Panc1 (cell line): ENCODE measurements around the gene NLRC5. TPM values are rescaled to one million over a fixed set of nuclear protein-coding genes. Genes with fewer than 3 reads are reported as not detected.

Experiments used
- ATAC-seq: fragments of 200-7000 bp; cut with Tn5 transposase; 2 replicates; pipeline ENCODE4 v1.9.1; 2020; ENCODE audit warnings: mild to moderate bottlenecking, moderate library complexity
- BruUV-seq: library from RNA; stranded (reverse); fragments of 400-500 nt; replicated peaks from 2 replicates; lab custom pipeline; 2021; lab: Mats Ljungman, UMichigan
- CTCF ChIA-PET: fragments of 300-600 bp; sonication (Branson Sonifier 250); formaldehyde crosslinking; loops from one replicate; lab custom pipeline; 2022; ENCODE audit warnings: antibody characterized with exemption; lab: Charles Lee
- POLR2A ChIA-PET: fragments of 300-600 bp; sonication (Branson Sonifier 250); formaldehyde crosslinking; loops from one replicate; lab custom pipeline; 2022; ENCODE audit warnings: antibody characterized with exemption; lab: Charles Lee
- DNase-seq: peaks from one replicate; pipeline ENCODE4 v3.0.0-alpha.2; 2010; ENCODE audit warnings: low read depth, low spot score
- H3K27ac ChIP-seq: 2 replicates; pipeline ENCODE4 v1.5.1; 2011; ENCODE audit warnings: mild to moderate bottlenecking, low read length, inconsistent platforms
- H3K27me3 ChIP-seq: fragments of 200-500 bp; sonication (Bioruptor generic); 2 replicates; pipeline ENCODE4 v1.6.0; 2014; ENCODE audit warnings: low read length, inconsistent platforms; ENCODE audit not compliant: control insufficient read depth, insufficient read depth
- H3K36me3 ChIP-seq: fragments of 200-500 bp; sonication (Bioruptor generic); 2 replicates; pipeline ENCODE4 v1.5.1; 2014; ENCODE audit warnings: inconsistent platforms, mild to moderate bottlenecking, low read length, moderate library complexity; ENCODE audit not compliant: control insufficient read depth, insufficient read depth
- H3K4me1 ChIP-seq: 2 replicates; pipeline ENCODE4 v1.5.1; 2011; ENCODE audit warnings: inconsistent platforms, mild to moderate bottlenecking, low read length, moderate library complexity; ENCODE audit not compliant: control insufficient read depth, insufficient read depth
- H3K4me3 ChIP-seq, 2 experiments: 2 replicates each; pipeline ENCODE4 v1.5.1; 2011 to 2012; ENCODE audit warnings: low read depth in 2 of 2, low read length in 2 of 2, mild to moderate bottlenecking in 2 of 2, inconsistent platforms in 1 of 2, moderate library complexity in 1 of 2
- H3K9me3 ChIP-seq: fragments of 200-500 bp; sonication (Bioruptor generic); 2 replicates; pipeline ENCODE4 v1.5.1; 2014; ENCODE audit warnings: low read depth, mild to moderate bottlenecking, inconsistent platforms, low read length, moderate library complexity; ENCODE audit not compliant: control insufficient read depth, insufficient read depth
- CTCF ChIP-seq: fragments of 450-650 bp; IDR thresholded peaks from 2 replicates; pipeline ENCODE4 v1.5.1; 2017; ENCODE audit warnings: mild to moderate bottlenecking
- POLR2AphosphoS5 ChIP-seq: IDR thresholded peaks from 2 replicates; pipeline ENCODE4 v1.6.1; 2012; ENCODE audit warnings: mild to moderate bottlenecking, low read depth, low read length, moderate library complexity
- SIN3A ChIP-seq: IDR thresholded peaks from 2 replicates; pipeline ENCODE4 v1.6.1; 2012; ENCODE audit warnings: low read depth, mild to moderate bottlenecking, low read length, moderate library complexity, borderline replicate concordance; ENCODE audit not compliant: insufficient read depth
- TCF7L2 ChIP-seq: IDR thresholded peaks from 2 replicates; pipeline ENCODE4 v1.6.1; 2011; ENCODE audit warnings: mild to moderate bottlenecking, low read depth, low read length, inconsistent platforms
- in situ Hi-C: cut with HindIII; loops from 2 replicates; pipeline ENCODE4 v1.10.0; 2016; ENCODE audit warnings: low sequenced_read_pairs, low pct_unique_long_range_greater_than_20kb
- intact Hi-C: fragments of 100-400 bp; cut with micrococcal nuclease; formaldehyde crosslinking; loops from one replicate; pipeline ENCODE4 v1.10.0; 2022; ENCODE audit not compliant: unreplicated experiment
- total RNA-seq: library from RNA; stranded (reverse); gene quantifications from one replicate; pipeline ENCODE4 v1.2.1, GENCODE V29; 2021; ENCODE audit not compliant: unreplicated experiment
- TF ChIP-seq, protein P1 (sequence below), 2 experiments: IDR thresholded peaks; 2 replicates each; pipeline ENCODE4 v1.6.1; 2011 to 2012; ENCODE audit warnings: low read depth in 2 of 2, control low read depth in 1 of 2, low read length in 1 of 2, mild to moderate bottlenecking in 1 of 2, moderate library complexity in 1 of 2; ENCODE audit not compliant: insufficient read depth in 1 of 2

Gene NLRC5
- total RNA-seq, 1 experiment from 2014 or later: 8.8 TPM

- intact Hi-C loops: loop anchor here (10.0 kb wide), 1 partner anchor 84 kb away; no protein-coding TSS in a partner anchor
- in situ Hi-C loops: no loop called here
Observed at GRCh38 chr16:56960681-56961281, 28.6 kb upstream of the NLRC5 start.

GRCh38 chr16:56961386-56961785 lies 28.0 kb upstream of the NLRC5 start:
- BruUV-seq: no TSS peak
- Histone ChIP-seq H3K27ac (no peak overlapping the region), H3K27me3 (no peaks in the 10 kb centered on the region), H3K9me3 (no peaks in the 10 kb centered on the region), H3K4me1 (no peaks in the 10 kb centered on the region), H3K36me3 (no peaks in the 10 kb centered on the region), H3K4me3 (no peak overlapping the region)
- TF ChIP-seq SIN3A: no peak
- no peak for TF ChIP-seq CTCF
- TF ChIP-seq TCF7L2: no peak
- no peak for TF ChIP-seq POLR2AphosphoS5
- TF ChIP-seq, protein P1, sequence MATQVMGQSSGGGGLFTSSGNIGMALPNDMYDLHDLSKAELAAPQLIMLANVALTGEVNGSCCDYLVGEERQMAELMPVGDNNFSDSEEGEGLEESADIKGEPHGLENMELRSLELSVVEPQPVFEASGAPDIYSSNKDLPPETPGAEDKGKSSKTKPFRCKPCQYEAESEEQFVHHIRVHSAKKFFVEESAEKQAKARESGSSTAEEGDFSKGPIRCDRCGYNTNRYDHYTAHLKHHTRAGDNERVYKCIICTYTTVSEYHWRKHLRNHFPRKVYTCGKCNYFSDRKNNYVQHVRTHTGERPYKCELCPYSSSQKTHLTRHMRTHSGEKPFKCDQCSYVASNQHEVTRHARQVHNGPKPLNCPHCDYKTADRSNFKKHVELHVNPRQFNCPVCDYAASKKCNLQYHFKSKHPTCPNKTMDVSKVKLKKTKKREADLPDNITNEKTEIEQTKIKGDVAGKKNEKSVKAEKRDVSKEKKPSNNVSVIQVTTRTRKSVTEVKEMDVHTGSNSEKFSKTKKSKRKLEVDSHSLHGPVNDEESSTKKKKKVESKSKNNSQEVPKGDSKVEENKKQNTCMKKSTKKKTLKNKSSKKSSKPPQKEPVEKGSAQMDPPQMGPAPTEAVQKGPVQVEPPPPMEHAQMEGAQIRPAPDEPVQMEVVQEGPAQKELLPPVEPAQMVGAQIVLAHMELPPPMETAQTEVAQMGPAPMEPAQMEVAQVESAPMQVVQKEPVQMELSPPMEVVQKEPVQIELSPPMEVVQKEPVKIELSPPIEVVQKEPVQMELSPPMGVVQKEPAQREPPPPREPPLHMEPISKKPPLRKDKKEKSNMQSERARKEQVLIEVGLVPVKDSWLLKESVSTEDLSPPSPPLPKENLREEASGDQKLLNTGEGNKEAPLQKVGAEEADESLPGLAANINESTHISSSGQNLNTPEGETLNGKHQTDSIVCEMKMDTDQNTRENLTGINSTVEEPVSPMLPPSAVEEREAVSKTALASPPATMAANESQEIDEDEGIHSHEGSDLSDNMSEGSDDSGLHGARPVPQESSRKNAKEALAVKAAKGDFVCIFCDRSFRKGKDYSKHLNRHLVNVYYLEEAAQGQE (IDR thresholded peaks at IDR 0.05; ENCODE audit: insufficient read depth in 1 of 2, low read depth in 2 of 2, low read length in 1 of 2): no peak
- ChIA-PET POLR2A (no interaction called here), CTCF (no interaction called here)
- DNase-seq (no peak), ATAC-seq (no peak)
- in situ Hi-C loops (no loop called here), intact Hi-C loops (loop anchor here (10.0 kb wide), 1 partner anchor 83 kb away; no protein-coding TSS in a partner anchor)

More at GRCh38 chr16:56960681-56961281, 28.6 kb upstream of the NLRC5 start:
- POLR2A ChIA-PET: interaction anchor here (0.5 kb wide), 1 partner anchor 30 kb away, joined by 14 read pairs; no protein-coding TSS in a partner anchor
- DNase-seq (no peak), ATAC-seq (no peak)
- no peak for TF ChIP-seq TCF7L2
- H3K4me3 ChIP-seq: no peak overlapping the region
- no peaks in the 10 kb centered on the region for H3K9me3 ChIP-seq
- H3K27ac ChIP-seq: no peak overlapping the region
- CTCF ChIA-PET: no interaction called here
- no TSS peak for BruUV-seq
- no peaks in the 10 kb centered on the region for H3K27me3 ChIP-seq
- H3K4me1 ChIP-seq: no peaks in the 10 kb centered on the region
- no peaks in the 10 kb centered on the region for H3K36me3 ChIP-seq

- TF ChIP-seq TCF7L2 (no peak), SIN3A (no peak)
- H3K4me1 ChIP-seq: no peaks in the 10 kb centered on the region
- DNase-seq: no peak
- no peak within 1 kb of the TSS for H3K27ac ChIP-seq
- no peaks in the 10 kb centered on the region for H3K9me3 ChIP-seq
- no peak for ATAC-seq
- H3K36me3 ChIP-seq: no peaks in the 10 kb centered on the region
- intact Hi-C loops: loop anchor here (10.0 kb wide), 1 partner anchor 83 kb away; no protein-coding TSS in a partner anchor
- no peak within 1 kb of the TSS for H3K4me3 ChIP-seq
- ChIA-PET CTCF (interaction anchor here (0.5 kb wide), 1 partner anchor 109 kb away, joined by 8 read pairs; no protein-coding TSS in a partner anchor), POLR2A (no interaction called here)
- BruUV-seq: no TSS peak
- no peaks in the 10 kb centered on the region for H3K27me3 ChIP-seq
- in situ Hi-C loops: no loop called here
Observed at GRCh38 chr16:56961851-56962281, 27.5 kb upstream of the NLRC5 start, which contains the start of gene CETP. Gene CETP, plus strand, starts transcription at chr16:56961950. Its CDS starts 30 bp downstream, at chr16:56961980.
